Thyroid gland (tissue), 4 donors: ENCODE results near the gene KIT.

Source experiments
- CTCF ChIP-seq, 6 experiments: fragments of 200-600 bp in 3 of 6; fragments of 450-650 bp in 3 of 6; sonication (generic) in 3 of 6; IDR thresholded peaks; one replicate each; pipeline ENCODE4 v1.5.1; 2016 to 2019; ENCODE audit warnings: antibody characterized with exemption in 6 of 6, mild to moderate bottlenecking in 2 of 6, inconsistent platforms in 1 of 6, moderate library complexity in 1 of 6
- POLR2A ChIP-seq, 2 donors: fragments of 450-650 bp; IDR thresholded peaks; one replicate each; pipeline ENCODE4 v1.6.1; 2017; ENCODE audit warnings: antibody characterized with exemption in 2 of 2, mild to moderate bottlenecking in 2 of 2, moderate library complexity in 1 of 2

- TF ChIP-seq CTCF (IDR thresholded peaks at IDR 0.05) (no peak), POLR2A (IDR thresholded peaks at IDR 0.05) (no peak)
These were observed 109.6 kb downstream of the KIT start for GRCh38 chr4:54767376-54767775.
